Measurements from ENCODE around the gene NT5E. TPM values are rescaled to one million over a fixed set of nuclear protein-coding genes. Genes with fewer than 3 reads are reported as not detected.

Gene NT5E
- total and polyA plus RNA-seq, 2 of the 13 experiments (the other 11 are each of a cell fraction or from before 2014, with no cell fraction given) = 9.5 to 33.0 TPM

- no peak for TF ChIP-seq KLF15 (CRISPR knock-in tag; IDR thresholded peaks at IDR 0.05; ENCODE audit: borderline replicate concordance)
- no peak for TF ChIP-seq PITX1 (CRISPR knock-in tag; IDR thresholded peaks at IDR 0.05)
- TF ChIP-seq, protein P1, sequence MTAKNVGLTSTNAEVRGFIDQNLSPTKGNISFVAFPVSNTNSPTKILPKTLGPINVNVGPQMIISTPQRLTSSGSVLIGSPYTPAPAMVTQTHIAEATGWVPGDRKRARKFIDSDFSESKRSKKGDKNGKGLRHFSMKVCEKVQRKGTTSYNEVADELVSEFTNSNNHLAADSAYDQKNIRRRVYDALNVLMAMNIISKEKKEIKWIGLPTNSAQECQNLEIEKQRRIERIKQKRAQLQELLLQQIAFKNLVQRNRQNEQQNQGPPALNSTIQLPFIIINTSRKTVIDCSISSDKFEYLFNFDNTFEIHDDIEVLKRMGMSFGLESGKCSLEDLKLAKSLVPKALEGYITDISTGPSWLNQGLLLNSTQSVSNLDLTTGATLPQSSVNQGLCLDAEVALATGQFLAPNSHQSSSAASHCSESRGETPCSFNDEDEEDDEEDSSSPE (CRISPR knock-in tag; IDR thresholded peaks at IDR 0.05) = peak; percentile 52
- TF ChIP-seq MIER3 (CRISPR knock-in tag; IDR thresholded peaks at IDR 0.05; ENCODE audit: borderline replicate concordance) = 0 out of 2 replicates have a peak, but pooled peaks have one; percentile 18
- peak; percentile 99 for TF ChIP-seq RBFOX2 (IDR thresholded peaks at IDR 0.05; ENCODE audit: low read depth, low read length)
- TF ChIP-seq ZNF768 (CRISPR knock-in tag; IDR thresholded peaks at IDR 0.05) = peak; percentile 65
- TF ChIP-seq ZNF709 (CRISPR knock-in tag; IDR thresholded peaks at IDR 0.05) = no peak
- no peak for TF ChIP-seq ZNF773 (CRISPR knock-in tag; IDR thresholded peaks at IDR 0.05; ENCODE audit: borderline replicate concordance)
- TF ChIP-seq ZNF18 (CRISPR knock-in tag; IDR thresholded peaks at IDR 0.05; ENCODE audit: insufficient replicate concordance) = peak; percentile 82
- no peak; the same call in 1 of the 2 replicates for TF ChIP-seq ZSCAN20 (CRISPR knock-in tag; IDR thresholded peaks at IDR 0.05; ENCODE audit: borderline replicate concordance)
- TF ChIP-seq TCF7L2 (IDR thresholded peaks at IDR 0.05; ENCODE audit: low read depth, low read length) = no peak
- TF ChIP-seq KMT2B (CRISPR knock-in tag; IDR thresholded peaks at IDR 0.05) = no peak; the same call in 1 of the 2 replicates
- TF ChIP-seq, protein P2, sequence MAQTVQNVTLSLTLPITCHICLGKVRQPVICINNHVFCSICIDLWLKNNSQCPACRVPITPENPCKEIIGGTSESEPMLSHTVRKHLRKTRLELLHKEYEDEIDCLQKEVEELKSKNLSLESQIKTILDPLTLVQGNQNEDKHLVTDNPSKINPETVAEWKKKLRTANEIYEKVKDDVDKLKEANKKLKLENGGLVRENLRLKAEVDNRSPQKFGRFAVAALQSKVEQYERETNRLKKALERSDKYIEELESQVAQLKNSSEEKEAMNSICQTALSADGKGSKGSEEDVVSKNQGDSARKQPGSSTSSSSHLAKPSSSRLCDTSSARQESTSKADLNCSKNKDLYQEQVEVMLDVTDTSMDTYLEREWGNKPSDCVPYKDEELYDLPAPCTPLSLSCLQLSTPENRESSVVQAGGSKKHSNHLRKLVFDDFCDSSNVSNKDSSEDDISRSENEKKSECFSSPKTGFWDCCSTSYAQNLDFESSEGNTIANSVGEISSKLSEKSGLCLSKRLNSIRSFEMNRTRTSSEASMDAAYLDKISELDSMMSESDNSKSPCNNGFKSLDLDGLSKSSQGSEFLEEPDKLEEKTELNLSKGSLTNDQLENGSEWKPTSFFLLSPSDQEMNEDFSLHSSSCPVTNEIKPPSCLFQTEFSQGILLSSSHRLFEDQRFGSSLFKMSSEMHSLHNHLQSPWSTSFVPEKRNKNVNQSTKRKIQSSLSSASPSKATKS (CRISPR knock-in tag; IDR thresholded peaks at IDR 0.05) = no peak
- TF ChIP-seq ZNF550 (CRISPR knock-in tag; IDR thresholded peaks at IDR 0.05; ENCODE audit: borderline replicate concordance) = no peak
- TF ChIP-seq MED8 (CRISPR knock-in tag; IDR thresholded peaks at IDR 0.05; ENCODE audit: insufficient replicate concordance) = no peak
Measured at GRCh38 chr6:85449818-85450759, at the start of gene NT5E (continued).

Data from HepG2 (cell line).